Activated CD8-positive, alpha-beta memory T cell treated with anti-CD3 and anti-CD28 coated beads, Interleukin-2, amount 10 ng/mL, durations not matched to agents 7 days and 5 days (primary cell): ENCODE measurements around the gene BSG. TPM values are rescaled to one million over a fixed set of nuclear protein-coding genes. Genes with fewer than 3 reads are reported as not detected.
"Not testable (repeated sequence)": the region's sequence is repeated elsewhere in the genome, so short reads cannot be mapped to it uniquely, and the experiment has no call there.

ENCODE experiments used
- ATAC-seq: fragments of 150-1000 bp; cut with Tn5 transposase; one replicate; pipeline ENCODE4 v1.10.0; 2021; ENCODE audit warnings: moderate library complexity
- CTCF ChIA-PET: fragments of 350-600 bp; sonication (Branson Sonifier 250); formaldehyde crosslinking; loops from one replicate; lab custom pipeline; 2021; ENCODE audit warnings: antibody characterized with exemption; lab: Charles Lee
- DNase-seq: peaks from one replicate; pipeline ENCODE4 v3.0.0-alpha.2; 2020
- H3K27ac Mint-ChIP-seq: one replicate; pipeline ENCODE4 v1.8.0; 2021; ENCODE audit warnings: mild to moderate bottlenecking, mixed read lengths
- H3K27me3 Mint-ChIP-seq: one replicate; pipeline ENCODE4 v1.8.0; 2021; ENCODE audit warnings: mixed read lengths
- H3K36me3 Mint-ChIP-seq: one replicate; pipeline ENCODE4 v1.8.0; 2021; ENCODE audit warnings: mild to moderate bottlenecking, mixed read lengths
- H3K4me1 Mint-ChIP-seq: one replicate; pipeline ENCODE4 v1.8.0; 2021; ENCODE audit warnings: mixed read lengths
- H3K4me3 Mint-ChIP-seq: one replicate; pipeline ENCODE4 v1.8.0; 2021; ENCODE audit warnings: mild to moderate bottlenecking, moderate library complexity, mixed read lengths
- H3K9me3 Mint-ChIP-seq: one replicate; pipeline ENCODE4 v1.8.0; 2022; ENCODE audit warnings: low read depth, mixed read lengths
- total RNA-seq, 2 experiments: library from RNA; stranded (reverse); gene quantifications; one replicate each; pipeline ENCODE4 v1.2.3, GENCODE V29; 2021

BSG gene
- total RNA-seq, 2 experiments from 2014 or later, result 206 to 225 TPM

DNA sequence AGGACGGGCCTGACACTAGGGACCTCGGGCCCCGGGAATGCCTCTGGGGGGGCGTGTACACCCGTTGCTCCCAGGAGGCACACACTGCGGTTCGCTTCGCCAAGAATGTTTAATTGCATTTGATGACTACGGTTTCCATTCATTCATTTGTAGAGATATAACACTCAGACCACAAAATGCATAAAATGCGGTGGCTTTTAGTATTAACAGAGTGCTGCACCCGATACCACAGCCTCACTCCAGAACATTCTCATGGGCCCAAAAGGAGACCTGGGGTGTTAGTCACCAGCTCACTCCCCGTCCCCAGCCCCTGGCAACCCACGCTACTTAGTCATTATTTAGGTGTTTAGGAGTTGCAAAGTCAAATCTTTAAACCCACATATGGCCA lies 39.1 kb downstream of the BSG start:
- peaks cover 20% of the 10 kb centered on the region for H3K4me1 Mint-ChIP-seq
- peak; percentile 25 for ATAC-seq
- H3K9me3 Mint-ChIP-seq, result no peaks in the 10 kb centered on the region
- CTCF ChIA-PET, result interaction anchor here (1.8 kb wide), 1 partner anchor 122 kb away, joined by 5 read pairs; no protein-coding TSS in a partner anchor
- DNase-seq, result peak; percentile 73
- peaks cover 2% of the 10 kb centered on the region for H3K27me3 Mint-ChIP-seq
- peak overlapping the region; percentile 76 for H3K4me3 Mint-ChIP-seq
- peaks cover 6% of the 10 kb centered on the region for H3K36me3 Mint-ChIP-seq
- peak overlapping the region; percentile 91 for H3K27ac Mint-ChIP-seq

- no peak overlapping the region for H3K4me3 Mint-ChIP-seq
- H3K4me1 Mint-ChIP-seq, result peaks cover 20% of the 10 kb centered on the region
- ATAC-seq (no peak), DNase-seq (no peak)
- H3K27ac Mint-ChIP-seq, result no peak overlapping the region
- CTCF ChIA-PET, result no interaction called here
- H3K36me3 Mint-ChIP-seq, result peaks cover 6% of the 10 kb centered on the region
- H3K9me3 Mint-ChIP-seq, result no peaks in the 10 kb centered on the region
- H3K27me3 Mint-ChIP-seq, result peaks cover 2% of the 10 kb centered on the region
Measured at GRCh38 chr19:612941-613340, 40.5 kb downstream of the BSG start.

DNA sequence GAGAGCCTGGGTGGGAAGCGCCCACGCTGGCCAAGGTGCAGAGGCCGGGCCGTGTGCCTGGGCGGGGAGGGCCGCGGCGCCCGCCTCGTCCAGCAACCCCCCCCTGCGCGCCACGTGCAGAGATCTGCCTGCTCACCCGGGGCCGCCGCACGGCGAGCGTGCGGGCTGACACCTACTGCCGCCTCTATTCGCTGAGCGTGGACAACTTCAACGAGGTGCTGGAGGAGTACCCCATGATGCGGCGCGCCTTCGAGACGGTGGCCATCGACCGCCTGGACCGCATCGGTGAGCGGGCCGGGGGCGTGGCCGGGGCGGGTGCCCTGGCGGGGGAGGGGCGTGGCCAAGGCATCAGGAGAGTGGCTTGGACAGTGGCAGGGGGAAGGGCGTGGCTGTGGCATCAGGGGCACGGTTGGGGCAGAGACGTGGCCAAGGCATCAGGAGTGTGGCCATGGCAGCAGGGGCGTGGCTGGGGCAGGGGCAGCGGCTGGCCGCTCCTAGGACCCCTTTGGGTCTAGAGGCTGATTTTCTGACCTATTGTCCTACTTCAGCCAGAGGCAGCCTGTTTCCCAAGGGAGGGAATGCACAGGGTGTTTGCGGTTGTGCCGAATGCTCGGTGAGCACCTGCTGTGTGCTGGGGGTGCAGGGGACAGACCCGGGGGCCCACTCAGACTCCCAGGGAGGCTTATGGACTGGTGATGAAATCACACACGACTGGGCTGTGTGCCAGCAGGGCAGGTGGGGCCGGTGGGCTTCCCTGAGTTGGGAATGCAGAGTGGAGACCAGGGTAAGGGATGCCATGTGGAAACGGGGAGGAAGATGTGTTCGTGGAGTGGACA lies 41.6 kb downstream of the BSG start:
- H3K4me1 Mint-ChIP-seq, result peaks cover 20% of the 10 kb centered on the region
- ATAC-seq (no peak), DNase-seq (no peak)
- H3K9me3 Mint-ChIP-seq, result no peaks in the 10 kb centered on the region
- H3K27ac Mint-ChIP-seq, result no peak overlapping the region
- H3K36me3 Mint-ChIP-seq, result peaks cover 9% of the 10 kb centered on the region
- CTCF ChIA-PET, result no interaction called here
- peaks cover 2% of the 10 kb centered on the region for H3K27me3 Mint-ChIP-seq
- H3K4me3 Mint-ChIP-seq, result no peak overlapping the region

DNA sequence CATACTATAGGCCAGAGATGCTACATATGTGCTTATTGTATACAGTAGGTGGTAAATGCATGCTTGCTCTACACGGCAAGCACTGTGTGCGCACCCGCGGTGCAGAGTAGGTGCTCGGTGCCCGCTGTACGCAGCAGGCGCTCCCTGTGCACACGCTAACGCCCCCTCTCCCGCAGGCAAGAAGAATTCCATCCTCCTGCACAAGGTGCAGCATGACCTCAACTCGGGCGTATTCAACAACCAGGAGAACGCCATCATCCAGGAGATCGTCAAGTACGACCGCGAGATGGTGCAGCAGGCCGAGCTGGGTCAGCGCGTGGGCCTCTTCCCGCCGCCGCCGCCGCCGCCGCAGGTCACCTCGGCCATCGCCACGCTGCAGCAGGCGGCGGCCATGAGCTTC lies 43.2 kb downstream of the BSG start:
- CTCF ChIA-PET, result no interaction called here
- Mint-ChIP-seq H3K4me1 (peaks cover 18% of the 10 kb centered on the region), H3K27ac (no peak overlapping the region), H3K9me3 (no peaks in the 10 kb centered on the region), H3K36me3 (peaks cover 16% of the 10 kb centered on the region), H3K4me3 (peak overlapping the region; percentile 11), H3K27me3 (peaks cover 2% of the 10 kb centered on the region)
- ATAC-seq, result no peak
- DNase-seq, result no peak

DNA sequence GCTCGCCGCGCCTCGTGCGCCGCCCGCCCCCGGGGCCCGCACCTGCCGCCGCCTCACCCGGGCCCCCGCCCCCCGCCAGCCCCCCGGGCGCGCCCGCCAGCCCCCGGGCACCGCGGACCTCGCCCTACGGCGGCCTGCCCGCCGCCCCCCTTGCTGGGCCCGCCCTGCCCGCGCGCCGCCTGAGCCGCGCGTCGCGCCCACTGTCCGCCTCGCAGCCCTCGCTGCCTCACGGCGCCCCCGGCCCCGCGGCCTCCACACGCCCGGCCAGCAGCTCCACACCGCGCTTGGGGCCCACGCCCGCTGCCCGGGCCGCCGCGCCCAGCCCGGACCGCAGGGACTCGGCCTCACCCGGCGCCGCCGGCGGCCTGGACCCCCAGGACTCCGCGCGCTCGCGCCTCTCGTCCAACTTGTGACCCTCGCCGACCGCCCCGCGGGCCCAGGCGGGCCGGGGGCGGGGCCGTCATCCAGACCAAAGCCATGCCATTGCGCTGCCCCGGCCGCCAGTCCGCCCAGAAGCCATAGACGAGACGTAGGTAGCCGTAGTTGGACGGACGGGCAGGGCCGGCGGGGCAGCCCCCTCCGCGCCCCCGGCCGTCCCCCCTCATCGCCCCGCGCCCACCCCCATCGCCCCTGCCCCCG lies 43.8 kb downstream of the BSG start:
- ATAC-seq, result no peak
- CTCF ChIA-PET, result no interaction called here
- no peak for DNase-seq

GRCh38 chr19:616747-617526 lies 44.5 kb downstream of the BSG start:
- DNase-seq (no peak), ATAC-seq (no peak)
- Mint-ChIP-seq H3K36me3 (peaks cover 16% of the 10 kb centered on the region), H3K27me3 (peaks cover 2% of the 10 kb centered on the region), H3K4me1 (peaks cover 7% of the 10 kb centered on the region), H3K9me3 (no peaks in the 10 kb centered on the region), H3K4me3 (no peak overlapping the region), H3K27ac (no peak overlapping the region)
- CTCF ChIA-PET, result no interaction called here

More for the DNA sequence above, 43.8 kb downstream of the BSG start:
- Mint-ChIP-seq H3K27me3 (peaks cover 2% of the 10 kb centered on the region), H3K4me1 (peaks cover 14% of the 10 kb centered on the region), H3K9me3 (no peaks in the 10 kb centered on the region), H3K36me3 (peaks cover 16% of the 10 kb centered on the region), H3K27ac (no peak overlapping the region), H3K4me3 (no peak overlapping the region)

- Mint-ChIP-seq H3K27me3 (peaks cover 2% of the 10 kb centered on the region), H3K4me3 (no peak overlapping the region), H3K27ac (no peak overlapping the region), H3K9me3 (no peaks in the 10 kb centered on the region), H3K4me1 (peaks cover 4% of the 10 kb centered on the region), H3K36me3 (peaks cover 14% of the 10 kb centered on the region)
- ATAC-seq (no peak), DNase-seq (no peak)
- CTCF ChIA-PET, result no interaction called here
Measured at GRCh38 chr19:617551-618246, 45.3 kb downstream of the BSG start.

GRCh38 chr19:618247-618619 lies 45.8 kb downstream of the BSG start:
- H3K9me3 Mint-ChIP-seq, result no peaks in the 10 kb centered on the region
- H3K27me3 Mint-ChIP-seq, result peaks cover 2% of the 10 kb centered on the region
- H3K36me3 Mint-ChIP-seq, result peaks cover 14% of the 10 kb centered on the region
- no peak overlapping the region for H3K27ac Mint-ChIP-seq
- no peak overlapping the region for H3K4me3 Mint-ChIP-seq
- no peak for DNase-seq
- CTCF ChIA-PET, result no interaction called here
- ATAC-seq, result no peak
- H3K4me1 Mint-ChIP-seq, result peaks cover 4% of the 10 kb centered on the region

GRCh38 chr19:618674-619285 lies 46.4 kb downstream of the BSG start:
- CTCF ChIA-PET, result no interaction called here
- Mint-ChIP-seq H3K36me3 (peaks cover 14% of the 10 kb centered on the region), H3K27me3 (peaks cover 2% of the 10 kb centered on the region), H3K9me3 (no peaks in the 10 kb centered on the region), H3K4me3 (no peak overlapping the region), H3K4me1 (peaks cover 4% of the 10 kb centered on the region), H3K27ac (no peak overlapping the region)
- DNase-seq, result no peak
- no peak for ATAC-seq

GRCh38 chr19:619286-620002 lies 47.0 kb downstream of the BSG start:
- peaks cover 2% of the 10 kb centered on the region for H3K27me3 Mint-ChIP-seq
- DNase-seq (no peak), ATAC-seq (no peak)
- H3K36me3 Mint-ChIP-seq, result peaks cover 12% of the 10 kb centered on the region
- CTCF ChIA-PET, result no interaction called here
- no peak overlapping the region for H3K4me3 Mint-ChIP-seq
- H3K27ac Mint-ChIP-seq, result no peak overlapping the region
- H3K4me1 Mint-ChIP-seq, result peaks cover 4% of the 10 kb centered on the region
- H3K9me3 Mint-ChIP-seq, result no peaks in the 10 kb centered on the region

DNA sequence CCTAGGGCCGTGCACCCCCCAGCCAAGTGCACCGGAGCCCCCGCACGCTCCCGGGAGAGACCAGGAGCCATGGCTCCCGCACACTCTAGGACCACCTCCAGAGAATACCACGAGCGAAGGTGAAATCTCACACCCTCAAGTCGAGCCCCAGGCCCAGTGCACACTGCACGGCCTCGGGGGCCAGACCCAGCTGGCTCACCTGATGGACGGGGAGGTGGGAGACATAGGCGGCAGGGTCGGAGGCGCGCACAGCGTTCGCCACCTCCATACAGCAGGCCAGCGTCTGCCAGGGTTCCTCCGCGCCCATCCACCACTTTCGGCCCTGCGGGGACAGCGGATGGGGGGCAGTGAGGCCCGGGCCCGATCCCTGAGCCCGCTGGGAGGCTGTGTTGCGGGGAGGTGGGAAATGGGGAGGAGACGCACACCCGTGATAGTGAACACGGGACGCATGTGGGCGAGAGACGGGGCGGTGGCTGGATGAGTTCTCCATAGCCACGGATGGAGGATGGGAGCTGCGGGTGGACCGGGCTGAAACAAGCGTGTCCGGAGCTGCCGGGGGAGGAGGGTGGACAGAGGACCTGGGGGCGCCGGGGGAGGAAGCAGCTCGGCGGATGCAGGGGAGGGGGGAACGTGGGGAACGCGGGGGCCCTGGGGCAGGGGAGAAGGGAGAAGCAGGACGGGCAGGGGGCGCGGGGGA lies 47.9 kb downstream of the BSG start:
- H3K4me1 Mint-ChIP-seq, result peaks cover 4% of the 10 kb centered on the region
- peaks cover 2% of the 10 kb centered on the region for H3K27me3 Mint-ChIP-seq
- peaks cover 12% of the 10 kb centered on the region for H3K36me3 Mint-ChIP-seq
- H3K27ac Mint-ChIP-seq, result no peak overlapping the region
- H3K4me3 Mint-ChIP-seq, result no peak overlapping the region
- no peaks in the 10 kb centered on the region for H3K9me3 Mint-ChIP-seq
- CTCF ChIA-PET, result no interaction called here
- DNase-seq (no peak), ATAC-seq (no peak)

GRCh38 chr19:621191-621590 lies 48.8 kb downstream of the BSG start:
- H3K27me3 Mint-ChIP-seq, H3K9me3 Mint-ChIP-seq, DNase-seq, ATAC-seq, CTCF ChIA-PET, H3K4me3 Mint-ChIP-seq, H3K27ac Mint-ChIP-seq, H3K4me1 Mint-ChIP-seq: not testable (repeated sequence)
- H3K36me3 Mint-ChIP-seq, result peaks cover 11% of the 10 kb centered on the region
